HG02852 (cell line): ENCODE measurements around the gene OVOL2.
"Not testable (repeated sequence)": the region's sequence is repeated elsewhere in the genome, so short reads cannot be mapped to it uniquely, and the experiment has no call there.

Experiments used
- ATAC-seq: cut with Tn5 transposase; IDR thresholded peaks from one replicate; pipeline ENCODE4 v1.9.1; 2021; ENCODE audit warnings: mild to moderate bottlenecking, moderate library complexity; ENCODE audit not compliant: unreplicated experiment

The OVOL2 gene

DNA sequence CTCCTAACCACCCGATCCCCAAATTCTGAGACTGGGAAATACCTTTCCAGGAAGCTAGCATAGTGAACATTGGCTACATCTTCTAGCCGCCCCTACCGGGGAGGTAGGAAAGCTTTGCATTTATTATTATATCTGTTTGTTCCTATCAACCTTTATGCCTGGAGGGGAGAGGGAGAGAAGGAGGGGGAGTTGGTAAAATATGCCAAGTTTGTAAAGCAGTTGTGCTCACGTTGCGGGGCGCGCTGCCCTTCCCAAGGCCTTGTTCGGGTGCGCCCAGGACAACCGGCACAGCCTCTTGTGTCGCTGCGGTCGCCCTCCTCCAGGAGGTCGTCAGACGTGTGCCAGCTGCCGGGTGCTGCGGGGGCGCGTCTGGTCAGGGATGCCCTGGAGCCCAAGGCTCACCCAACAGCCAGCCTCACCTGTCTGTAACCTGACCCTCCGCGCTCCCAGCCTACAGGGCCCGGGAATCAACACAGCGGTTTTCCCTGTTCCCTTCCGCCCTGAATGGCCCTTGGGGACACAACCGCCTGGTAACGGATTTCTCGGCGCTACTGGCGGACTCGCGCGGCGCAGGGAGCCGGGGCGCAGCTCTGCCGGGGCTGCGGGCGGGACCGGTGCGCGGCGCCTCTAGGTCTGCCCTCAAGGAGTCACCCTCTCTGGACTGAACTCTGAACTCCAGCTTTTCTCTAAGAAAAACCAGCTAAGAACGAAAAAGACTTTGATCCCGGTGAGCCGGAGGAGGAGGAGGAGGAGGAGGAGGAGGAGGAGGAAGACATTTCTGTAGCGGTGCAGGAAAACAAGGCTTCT is 1.1 kb upstream of the OVOL2 start:
- no peak for ATAC-seq

DNA sequence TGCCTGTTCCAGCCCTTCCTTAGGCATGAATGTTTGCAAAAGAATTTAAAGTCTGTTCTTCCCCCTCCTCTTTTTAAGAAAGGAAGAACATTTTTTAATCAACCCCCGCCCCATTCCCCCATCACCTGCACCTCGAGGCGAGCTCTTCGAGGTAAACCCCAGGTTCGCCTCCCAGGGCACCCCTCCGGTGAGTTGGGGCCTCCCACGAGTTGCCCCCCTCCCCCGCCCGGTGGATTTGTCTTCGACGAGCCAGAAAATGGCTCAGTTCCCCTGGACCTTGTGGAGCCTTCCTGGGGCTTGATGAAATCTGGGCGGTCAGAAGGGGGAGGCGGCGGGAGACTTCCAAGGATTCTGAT is 256 bp upstream of the OVOL2 start:
- ATAC-seq, result no peak

DNA sequence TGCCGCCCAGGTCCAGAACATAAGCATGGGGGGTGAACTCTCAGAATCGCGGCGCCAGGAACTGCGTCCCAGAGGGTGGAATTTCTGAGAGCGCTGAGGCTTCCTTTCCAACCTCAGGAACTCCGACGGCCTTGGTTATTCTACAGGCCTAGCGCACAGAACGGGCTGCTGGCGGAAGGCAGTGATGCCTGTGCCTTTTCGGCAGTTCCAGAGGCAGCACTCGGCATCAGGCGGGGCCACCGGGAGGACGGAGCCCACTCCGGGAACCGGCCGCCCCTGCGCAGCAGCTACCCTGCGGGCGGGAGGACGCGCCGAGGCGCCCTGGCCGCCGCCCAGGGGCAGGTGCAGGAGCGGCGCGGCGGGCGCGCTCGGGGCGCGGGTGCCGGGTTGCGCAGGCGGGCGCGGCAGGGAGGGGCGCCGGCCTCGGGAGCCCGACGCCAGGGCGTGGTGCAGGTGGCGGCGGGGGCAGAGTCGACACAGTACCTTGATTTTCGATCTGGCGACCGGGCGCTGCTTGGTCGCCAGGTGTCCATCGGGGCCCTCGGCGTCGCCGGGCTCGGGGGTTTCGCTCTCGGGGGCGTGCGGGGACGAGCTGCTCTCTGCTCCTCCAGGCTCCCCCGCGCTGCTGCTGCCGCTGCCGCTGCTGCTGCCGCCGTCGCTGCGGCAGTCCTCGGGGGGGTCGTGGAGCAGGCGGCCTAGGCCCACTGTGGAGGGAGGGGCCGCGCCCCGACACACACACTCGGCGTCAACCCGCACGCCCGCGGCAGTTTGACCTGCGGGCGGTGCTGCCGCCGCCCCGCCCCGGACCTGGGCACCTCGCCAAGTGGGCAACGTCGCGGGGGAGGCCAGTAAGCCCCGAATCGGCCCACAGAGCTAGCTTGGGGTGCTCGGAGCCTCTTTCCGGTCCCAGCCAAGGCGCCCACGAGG is 1.3 kb downstream of the OVOL2 start:
- no peak for ATAC-seq

DNA sequence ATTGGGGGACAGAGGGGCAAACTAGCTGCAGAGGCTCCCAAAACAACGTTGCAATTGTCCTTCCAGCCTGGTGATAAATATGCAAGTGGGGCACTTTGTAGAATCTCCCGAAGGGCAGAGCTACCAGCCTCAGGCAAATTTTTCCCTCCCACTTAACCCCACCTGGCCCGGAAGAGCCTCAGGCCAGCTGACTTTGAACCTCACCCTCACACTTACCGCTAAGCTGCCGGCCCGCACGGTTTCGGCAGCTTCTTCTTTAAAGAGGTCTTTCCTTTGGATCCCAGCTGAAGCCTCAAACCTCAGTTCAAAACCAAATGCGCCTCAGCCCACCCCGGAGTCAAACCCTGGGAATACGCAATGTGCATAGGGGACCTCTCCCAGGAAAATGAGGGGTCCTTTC is 2.5 kb downstream of the OVOL2 start:
- ATAC-seq, result no peak

DNA sequence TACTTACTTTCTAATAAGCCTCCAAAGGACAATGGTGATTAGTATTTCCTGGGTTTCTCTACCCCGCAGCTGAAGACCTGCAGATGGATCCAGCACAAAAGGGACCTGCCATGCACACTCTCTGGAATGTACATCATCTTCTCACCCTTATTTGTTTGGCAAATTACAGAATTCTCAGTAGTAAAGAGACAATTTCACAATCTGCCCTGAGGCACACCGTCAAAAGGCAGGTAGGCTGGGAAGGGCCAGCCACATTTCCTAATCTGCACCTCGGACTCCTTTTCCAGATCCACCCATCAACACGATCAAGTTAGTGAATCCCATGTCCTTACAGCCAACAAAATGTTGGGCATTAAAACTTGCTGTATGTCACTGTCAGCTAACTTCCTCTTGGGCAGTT is 4.9 kb downstream of the OVOL2 start:
- no peak for ATAC-seq

DNA sequence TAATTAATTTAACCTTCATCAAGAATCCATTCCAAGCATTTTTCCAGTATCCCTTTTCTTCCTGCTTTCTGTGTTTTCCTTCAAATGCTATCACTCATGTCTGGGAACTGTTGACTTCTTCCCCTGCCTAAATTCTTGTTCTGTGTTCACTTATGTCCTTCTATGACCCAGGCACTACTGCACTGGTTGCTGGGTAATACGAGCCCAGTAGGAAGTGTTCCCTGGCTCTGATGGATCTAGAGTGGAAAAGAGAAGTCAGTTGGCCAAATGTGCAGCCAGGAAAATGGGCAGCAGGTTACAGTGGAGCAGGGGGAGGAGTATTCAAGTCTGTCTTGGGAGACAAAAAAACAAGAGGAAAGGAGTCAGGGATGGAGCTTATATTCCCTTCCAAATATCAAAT is 7.1 kb downstream of the OVOL2 start:
- ATAC-seq, result no peak

DNA sequence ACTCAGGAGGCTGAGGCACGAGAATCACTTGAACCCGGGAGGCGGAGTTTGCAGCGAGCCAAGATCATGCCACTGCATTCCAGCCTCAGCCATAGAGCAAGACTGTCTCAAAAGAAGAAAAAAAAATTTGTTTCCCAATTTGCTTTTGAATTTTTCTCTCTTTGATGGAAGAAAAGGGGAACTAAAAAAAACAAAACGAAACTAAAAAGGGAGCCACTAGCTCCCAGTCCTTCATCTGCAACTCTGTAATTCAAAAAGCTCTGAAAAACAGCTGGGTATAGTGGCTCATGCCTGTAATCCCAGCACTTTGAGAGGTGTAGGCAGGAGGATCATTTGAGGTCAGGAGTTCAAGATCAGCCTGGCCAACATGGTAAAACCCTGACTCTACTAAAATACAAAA is 9.5 kb downstream of the OVOL2 start:
- ATAC-seq, result no peak

DNA sequence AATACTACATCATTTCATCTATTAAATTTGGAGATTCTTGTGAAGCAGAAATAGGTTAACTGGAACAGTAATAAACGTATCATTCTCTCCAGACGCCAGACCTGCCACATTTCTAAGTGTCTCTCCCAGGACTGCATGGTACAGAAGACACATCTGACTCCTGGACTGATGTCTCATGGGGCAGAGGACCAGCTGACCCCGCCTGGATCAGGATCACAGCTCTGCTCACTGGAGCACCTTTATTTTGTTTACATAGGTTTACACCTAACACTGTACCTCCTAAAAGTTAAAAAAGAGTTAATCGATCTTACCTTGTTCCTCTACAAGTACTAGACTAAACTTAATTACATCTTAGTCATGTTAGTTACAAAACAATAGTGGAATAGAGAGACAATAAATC is 11.2 kb downstream of the OVOL2 start:
- ATAC-seq, result no peak

DNA sequence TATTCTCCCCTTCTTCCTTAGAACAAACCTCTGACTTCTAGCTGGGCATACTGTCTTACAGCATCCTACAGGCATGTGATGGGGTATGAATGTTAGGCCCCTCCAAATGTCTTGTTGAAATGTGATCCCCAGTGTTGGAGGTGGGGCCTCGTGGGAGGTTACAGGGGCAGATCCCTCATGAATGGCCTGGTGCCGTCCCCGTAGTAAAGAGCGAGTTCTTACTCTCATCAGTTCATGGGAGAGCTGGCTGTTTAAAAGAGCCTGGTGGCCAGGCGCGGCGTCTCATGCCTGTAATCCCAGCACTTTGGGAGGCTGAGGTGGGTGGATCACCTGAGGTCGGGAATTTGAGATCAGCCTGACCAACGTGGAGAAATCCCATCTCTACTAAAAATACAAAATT is 15.5 kb downstream of the OVOL2 start:
- no peak for ATAC-seq

DNA sequence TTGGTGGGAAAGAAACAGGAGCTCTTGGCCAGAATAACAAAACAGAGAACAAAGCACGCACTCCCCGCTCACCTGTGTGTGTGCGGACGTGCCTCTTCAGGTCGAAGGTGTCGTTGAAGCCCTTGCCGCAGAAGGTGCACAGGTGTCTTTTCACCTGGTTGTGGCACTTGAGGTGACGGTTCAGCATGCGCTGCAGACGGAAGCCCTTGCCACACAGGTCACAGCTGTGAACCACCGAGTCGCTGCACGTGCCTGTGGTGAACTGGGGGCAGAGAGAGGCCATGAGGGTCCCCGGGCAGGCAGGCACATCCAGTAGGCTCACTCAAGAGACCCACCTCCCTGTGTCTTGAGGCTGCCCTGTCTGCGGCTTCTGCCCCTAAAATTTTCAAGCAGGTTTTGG is 16.3 kb downstream of the OVOL2 start:
- ATAC-seq, result no peak

DNA sequence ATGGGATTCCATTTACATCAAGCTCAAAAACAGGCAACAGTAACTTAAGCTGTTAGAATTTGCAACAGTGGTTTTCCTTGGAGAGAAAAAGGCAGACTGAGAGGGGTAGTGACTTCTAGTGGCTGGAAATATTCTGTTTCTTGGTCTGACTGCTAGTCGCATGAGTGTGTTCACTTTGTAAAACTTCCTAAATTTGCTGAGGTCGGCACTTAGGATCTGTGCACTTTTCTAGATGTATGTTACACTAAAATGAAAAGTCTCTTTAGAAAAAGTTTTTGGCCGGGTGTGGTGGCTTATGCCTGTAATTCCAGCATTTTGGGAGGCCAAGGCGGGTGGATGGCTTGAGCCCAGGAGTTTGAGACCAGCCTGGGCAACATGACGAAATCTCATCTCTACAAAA is 18.7 kb downstream of the OVOL2 start:
- ATAC-seq, result no peak

DNA sequence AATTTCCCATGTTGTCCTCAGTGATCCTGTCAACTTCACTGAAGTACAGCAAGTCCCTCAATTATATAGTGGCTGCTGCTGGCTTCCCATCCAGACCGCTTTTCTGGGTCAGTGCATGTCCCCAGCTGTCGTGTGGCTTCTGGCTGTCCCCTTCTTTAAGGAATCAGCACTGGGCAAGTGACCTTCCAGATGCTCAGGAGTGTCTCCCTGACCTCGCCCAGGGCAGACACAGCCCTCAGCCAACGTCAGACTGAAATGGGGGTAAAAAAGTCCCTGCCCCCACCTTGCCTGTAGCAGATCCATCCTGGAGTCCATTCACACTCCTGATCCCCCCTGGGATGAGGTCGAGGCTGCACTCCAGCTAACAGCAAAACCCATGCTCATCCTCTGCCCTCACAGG is 23.7 kb downstream of the OVOL2 start:
- no peak for ATAC-seq

DNA sequence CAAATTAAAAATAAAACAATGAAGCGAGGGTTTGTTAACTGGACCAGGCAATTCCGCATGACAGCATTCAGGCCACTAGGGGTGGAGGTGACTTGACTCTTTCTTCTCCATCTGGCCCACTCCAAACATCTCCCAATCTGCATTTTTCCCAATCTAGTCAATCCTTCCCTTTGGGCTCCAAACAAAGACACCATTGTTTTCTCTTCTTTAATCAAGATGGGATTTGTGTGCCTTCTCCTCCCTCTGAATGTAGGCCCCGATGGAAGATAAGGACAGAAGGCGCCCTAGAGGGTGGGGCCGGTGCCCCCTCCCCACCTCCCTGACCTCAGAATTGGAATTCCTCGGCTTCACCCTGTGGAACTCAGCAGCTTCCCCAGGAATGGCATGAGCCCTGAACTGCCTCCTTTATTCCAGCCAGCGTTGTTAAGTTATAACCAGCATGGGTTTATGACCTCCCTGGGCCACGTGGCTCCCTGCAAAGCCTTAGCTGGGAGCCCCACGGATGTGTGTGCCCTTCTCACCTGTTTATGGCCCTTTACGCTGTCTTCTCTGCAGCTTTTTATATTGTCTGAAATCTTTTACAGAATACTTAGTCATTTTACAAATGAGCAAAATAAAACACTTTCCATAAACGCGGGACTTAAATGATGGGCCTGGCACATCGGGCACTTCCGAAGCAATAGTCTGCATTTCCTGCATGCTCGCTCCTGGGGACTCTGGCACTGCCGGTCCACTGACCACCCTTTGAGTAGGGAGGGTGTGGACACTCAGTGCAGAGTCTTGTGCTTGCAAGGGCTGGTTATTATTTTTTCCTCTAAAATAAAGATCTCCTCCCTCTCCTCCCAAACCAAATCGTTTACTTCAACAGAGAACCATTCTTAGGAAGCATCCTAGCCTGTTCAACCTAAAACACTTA is 24.5 kb downstream of the OVOL2 start:
- no peak for ATAC-seq

DNA sequence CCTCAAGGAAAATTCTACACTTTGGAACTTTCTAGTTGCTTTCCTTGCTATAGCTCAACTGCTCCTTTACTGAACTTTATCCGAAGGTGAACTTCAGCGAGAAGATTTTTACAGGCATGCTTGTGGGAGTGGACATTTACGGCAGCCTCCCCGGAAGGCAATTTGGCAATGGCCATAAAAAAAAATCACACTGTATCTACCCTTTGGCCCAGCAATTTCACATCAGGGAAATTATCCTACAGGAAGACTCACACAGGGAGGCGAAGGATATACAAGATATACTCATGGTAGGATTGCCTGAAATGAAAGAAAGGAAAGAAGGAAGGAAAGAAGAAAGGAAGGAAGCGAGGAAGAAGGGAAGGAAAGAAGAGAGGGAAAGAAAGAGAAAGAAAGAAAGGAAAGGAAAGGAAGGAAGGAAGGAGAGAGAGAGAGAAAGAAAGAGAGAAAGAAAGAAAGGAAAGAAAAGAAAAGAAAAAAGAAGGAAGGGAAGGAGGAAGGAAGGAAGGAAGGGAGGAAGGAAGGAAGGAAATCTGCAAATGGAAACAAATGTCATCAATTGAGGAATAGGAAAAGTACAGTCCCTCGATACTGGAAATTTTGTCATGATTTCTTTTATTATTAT is 25.7 kb downstream of the OVOL2 start:
- ATAC-seq, result no peak

DNA sequence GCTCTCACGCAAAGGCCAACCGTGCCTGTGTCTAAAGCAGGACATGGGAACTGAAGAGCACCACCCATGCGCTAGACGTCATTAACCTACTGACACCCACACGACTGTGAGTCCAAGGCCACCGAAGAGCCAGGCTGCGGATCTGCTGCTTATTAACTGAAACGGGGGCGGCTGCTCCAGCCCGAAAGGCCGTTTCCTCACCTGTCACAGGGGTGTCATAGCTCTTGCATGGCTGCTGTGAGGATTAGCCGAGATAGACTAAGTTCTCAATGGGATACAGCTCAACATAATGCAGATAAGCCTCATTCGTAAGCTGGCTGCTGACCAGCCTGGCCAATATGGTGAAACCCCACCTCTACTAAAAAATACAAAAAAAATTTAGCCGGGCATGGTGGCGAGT is 26.7 kb downstream of the OVOL2 start:
- no peak for ATAC-seq

DNA sequence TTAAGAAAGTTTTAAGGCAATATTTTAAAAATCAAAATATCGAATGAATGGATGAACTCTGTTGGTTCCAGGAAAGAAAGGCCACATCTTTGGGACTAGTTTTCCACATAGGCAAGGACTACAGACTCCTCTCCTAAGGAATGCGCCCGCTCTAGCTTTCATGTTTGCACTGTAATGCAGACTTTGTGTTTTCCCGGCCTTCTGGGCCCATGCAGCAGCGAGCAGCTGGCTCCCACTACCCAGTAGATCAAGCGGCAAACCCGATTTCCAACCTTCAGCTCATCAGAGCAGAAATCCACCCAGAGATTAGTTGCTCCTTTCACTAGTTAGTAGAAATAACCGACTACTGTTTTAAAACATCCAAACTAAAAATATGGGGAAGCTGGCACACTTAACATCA is 27.7 kb downstream of the OVOL2 start:
- no peak for ATAC-seq

DNA sequence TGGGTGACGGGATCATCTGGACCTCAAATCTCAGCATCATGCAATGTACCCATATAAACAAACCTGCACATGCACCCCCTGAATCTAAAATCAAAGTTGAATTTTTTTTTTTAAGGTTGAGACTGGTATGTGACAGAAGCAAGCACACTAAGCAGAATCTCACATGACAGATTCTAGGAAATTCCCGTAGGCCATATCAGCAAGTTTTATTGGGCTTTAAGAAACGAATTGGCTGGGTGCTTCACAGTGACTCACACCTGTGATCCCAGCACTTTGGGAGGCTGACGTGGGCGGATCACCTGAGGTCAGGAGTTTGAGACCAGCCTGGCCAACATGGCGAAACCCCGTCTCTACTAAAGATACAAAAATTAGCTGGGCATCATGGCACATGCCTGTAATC is 30.7 kb downstream of the OVOL2 start:
- not testable (repeated sequence) for ATAC-seq

DNA sequence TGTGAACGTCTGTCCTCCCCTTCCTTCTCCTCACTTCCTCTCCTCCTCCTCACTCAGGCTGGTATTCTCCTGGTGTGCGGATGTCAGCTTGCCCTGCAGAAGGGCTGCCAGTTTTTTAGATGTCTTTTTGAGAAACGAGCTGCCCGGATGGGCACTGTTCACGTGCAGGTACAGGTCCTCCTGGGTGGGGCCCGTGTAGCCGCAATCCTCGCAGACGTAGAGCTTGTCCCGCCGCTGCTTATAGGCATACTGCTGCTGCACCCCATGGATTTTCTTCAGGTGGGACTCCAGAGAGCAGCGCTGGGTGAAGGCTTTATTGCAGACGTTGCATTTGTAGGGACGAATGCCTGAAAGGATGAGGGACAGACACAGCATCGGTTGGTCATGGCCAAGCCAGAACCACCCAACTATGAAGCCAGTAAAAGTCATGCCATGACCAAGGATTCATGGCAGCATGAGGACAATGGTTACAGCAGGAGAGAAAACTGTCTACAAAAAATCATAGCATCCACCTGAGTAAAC is 33.0 kb downstream of the OVOL2 start:
- no peak for ATAC-seq

DNA sequence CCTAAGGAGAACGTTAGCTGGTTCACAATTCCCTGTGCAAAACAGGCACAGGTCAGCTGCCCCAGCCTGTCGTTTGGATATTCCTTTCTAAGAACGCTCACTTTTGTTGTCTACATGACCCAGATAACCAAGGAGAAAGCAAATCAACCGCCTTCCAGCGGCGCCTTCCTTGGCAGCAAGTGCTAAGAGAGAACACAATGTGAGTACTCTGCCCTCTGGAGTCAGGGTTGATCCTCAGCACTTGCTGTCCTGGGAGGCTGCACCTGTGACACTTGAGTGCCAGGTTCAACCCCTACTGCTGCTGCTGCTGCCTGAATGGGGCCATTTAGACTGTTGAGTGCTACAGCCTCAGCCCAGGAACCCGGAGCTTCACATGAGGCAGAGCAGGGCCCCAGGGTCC is 36.8 kb downstream of the OVOL2 start:
- no peak for ATAC-seq

DNA sequence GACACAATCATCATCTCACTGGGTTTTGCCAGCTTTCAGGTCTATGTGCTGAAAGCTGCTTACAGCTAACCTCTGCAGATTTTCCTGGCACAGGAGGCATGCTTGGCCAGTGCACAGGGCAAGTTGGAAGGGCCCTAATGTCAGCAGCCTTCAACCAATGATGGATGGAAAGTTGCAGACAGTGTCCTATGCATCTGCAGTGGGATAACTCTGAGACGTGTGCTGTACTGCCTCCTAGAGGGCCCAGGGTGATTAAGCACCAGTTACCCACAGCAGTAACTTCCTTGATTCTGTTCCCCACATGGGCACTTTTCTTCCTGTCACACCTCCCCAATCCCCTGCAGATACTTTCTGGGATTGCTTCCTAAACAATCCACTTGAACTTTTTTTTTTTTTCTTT is 38.6 kb downstream of the OVOL2 start:
- peak; percentile 56 for ATAC-seq

DNA sequence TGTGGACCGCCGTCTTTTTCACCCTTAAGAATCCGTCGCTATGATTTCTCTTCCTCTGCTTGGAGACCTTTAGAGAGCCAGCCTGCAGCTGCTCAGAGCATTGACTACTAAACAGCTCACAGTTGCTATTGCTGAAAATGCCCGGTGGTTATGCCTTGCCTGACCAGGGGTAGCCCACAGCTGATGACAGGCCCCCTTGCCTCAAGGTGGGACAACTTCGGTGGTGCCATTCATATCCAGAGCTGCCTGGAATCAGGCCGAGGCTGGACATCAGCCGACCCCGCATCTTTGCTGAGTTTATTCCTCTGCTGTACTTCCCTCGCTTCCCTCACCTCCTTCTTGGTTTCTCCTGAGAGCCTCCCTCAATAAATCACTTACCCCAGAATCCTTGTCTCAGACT is 39.6 kb downstream of the OVOL2 start:
- no peak for ATAC-seq
